WTC11 (cell line): ENCODE results near the gene APOBR. TPM values are rescaled to one million over a fixed set of nuclear protein-coding genes. Genes with fewer than 3 reads are reported as not detected.
"Not testable (repeated sequence)": the region's sequence is repeated elsewhere in the genome, so short reads cannot be mapped to it uniquely, and the experiment has no call there.

Source experiments
- ATAC-seq: fragments of 200-7000 bp; cut with Tn5 transposase; 2 replicates; pipeline ENCODE4 v1.10.0; 2021; ENCODE audit warnings: mild to moderate bottlenecking, moderate library complexity
- CTCF ChIA-PET: fragments of 300-600 bp; sonication (Branson Sonifier 250); formaldehyde crosslinking; loops from one replicate; lab custom pipeline; 2021; ENCODE audit warnings: antibody characterized with exemption; lab: Charles Lee
- POLR2A ChIA-PET: fragments of 350-600 bp; sonication (Branson Sonifier 250); formaldehyde crosslinking; loops from one replicate; lab custom pipeline; 2021; ENCODE audit warnings: antibody characterized with exemption; lab: Charles Lee
- DNase-seq: peaks from one replicate; pipeline ENCODE4 v3.0.0; 2021; ENCODE audit warnings: low spot score
- H3K27ac Mint-ChIP-seq: 2 replicates; pipeline ENCODE4 v1.8.0; 2021; ENCODE audit warnings: mixed read lengths
- H3K27me3 Mint-ChIP-seq: 2 replicates; pipeline ENCODE4 v1.8.0; 2021; ENCODE audit warnings: low read depth, mild to moderate bottlenecking, moderate library complexity, mixed read lengths
- H3K36me3 Mint-ChIP-seq: 2 replicates; pipeline ENCODE4 v1.8.0; 2021; ENCODE audit warnings: mixed read lengths
- H3K4me1 Mint-ChIP-seq: 2 replicates; pipeline ENCODE4 v1.8.0; 2022; ENCODE audit warnings: mixed read lengths
- H3K4me3 Mint-ChIP-seq: 2 replicates; pipeline ENCODE4 v1.8.0; 2021; ENCODE audit warnings: mild to moderate bottlenecking, moderate library complexity, mixed read lengths
- H3K9me3 Mint-ChIP-seq: 2 replicates; pipeline ENCODE4 v1.8.0; 2021; ENCODE audit warnings: mixed read lengths
- E2F5 ChIP-seq: sonication (generic); formaldehyde crosslinking; IDR thresholded peaks from 2 replicates; pipeline ENCODE4 v1.8.1; 2022; ENCODE audit warnings: mild to moderate bottlenecking, moderate library complexity, missing genetic modification reagents
- FOXP1 ChIP-seq: sonication (generic); formaldehyde crosslinking; IDR thresholded peaks from 2 replicates; pipeline ENCODE4 v1.8.0; 2022; ENCODE audit warnings: missing genetic modification reagents, mild to moderate bottlenecking, moderate library complexity, borderline replicate concordance
- HMGXB4 ChIP-seq: sonication (generic); formaldehyde crosslinking; IDR thresholded peaks from 2 replicates; pipeline ENCODE4 v1.8.1; 2023; ENCODE audit warnings: mild to moderate bottlenecking, moderate library complexity, missing genetic modification reagents
- IRF1 ChIP-seq: sonication (generic); formaldehyde crosslinking; IDR thresholded peaks from 2 replicates; pipeline ENCODE4 v1.8.0; 2023; ENCODE audit warnings: missing genetic modification reagents
- IRF2 ChIP-seq: sonication (generic); formaldehyde crosslinking; IDR thresholded peaks from 2 replicates; pipeline ENCODE4 v1.8.0; 2022; ENCODE audit warnings: low read depth, missing genetic modification reagents, borderline replicate concordance
- JUN ChIP-seq: sonication (generic); formaldehyde crosslinking; IDR thresholded peaks from 2 replicates; pipeline ENCODE4 v1.8.0; 2023; ENCODE audit warnings: mild to moderate bottlenecking, missing genetic modification reagents
- MLX ChIP-seq: sonication (generic); formaldehyde crosslinking; IDR thresholded peaks from 2 replicates; pipeline ENCODE4 v1.8.1; 2023; ENCODE audit warnings: mild to moderate bottlenecking, missing genetic modification reagents, moderate library complexity
- NR2C2 ChIP-seq: sonication (generic); formaldehyde crosslinking; IDR thresholded peaks from 2 replicates; pipeline ENCODE4 v1.8.0; 2022; ENCODE audit warnings: mild to moderate bottlenecking, missing genetic modification reagents
- STAT6 ChIP-seq: sonication (generic); formaldehyde crosslinking; conservative IDR thresholded peaks from 2 replicates; pipeline ENCODE4 v1.8.1; 2023; ENCODE audit warnings: mild to moderate bottlenecking, low read depth, missing genetic modification reagents, moderate library complexity
- TEAD4 ChIP-seq: sonication (generic); formaldehyde crosslinking; IDR thresholded peaks from 2 replicates; pipeline ENCODE4 v1.8.0; 2022; ENCODE audit warnings: mild to moderate bottlenecking, missing genetic modification reagents
- USF2 ChIP-seq: sonication (generic); formaldehyde crosslinking; IDR thresholded peaks from 2 replicates; pipeline ENCODE4 v1.8.1; 2023; ENCODE audit warnings: mild to moderate bottlenecking, missing genetic modification reagents, moderate library complexity
- ZNF138 ChIP-seq: sonication (generic); formaldehyde crosslinking; conservative IDR thresholded peaks from 2 replicates; pipeline ENCODE4 v1.8.1; 2022; ENCODE audit warnings: mild to moderate bottlenecking, moderate library complexity, missing genetic modification reagents
- ZNF219 ChIP-seq: sonication (generic); formaldehyde crosslinking; IDR thresholded peaks from 2 replicates; pipeline ENCODE4 v1.8.0; 2023; ENCODE audit warnings: missing genetic modification reagents, mild to moderate bottlenecking, borderline replicate concordance
- ZNF416 ChIP-seq: fragments of 250-450 bp; sonication (Bioruptor Pico); IDR thresholded peaks from 2 replicates; pipeline ENCODE4 v1.9.0; 2021; ENCODE audit warnings: mild to moderate bottlenecking, inconsistent platforms
- total RNA-seq: library from RNA; stranded (reverse); gene quantifications from 3 replicates; pipeline ENCODE4 v1.2.3, GENCODE V29; 2021

The APOBR gene
- total RNA-seq, 1 experiment from 2014 or later = not detected

- H3K27me3 Mint-ChIP-seq = no peaks in the 10 kb centered on the region
- DNase-seq (no peak), ATAC-seq (no peak)
- ChIA-PET CTCF (no interaction called here), POLR2A (no interaction called here)
- H3K27ac Mint-ChIP-seq = no peak overlapping the region
- no peaks in the 10 kb centered on the region for H3K9me3 Mint-ChIP-seq
- no peaks in the 10 kb centered on the region for H3K4me1 Mint-ChIP-seq
- TF ChIP-seq ZNF138 (no peak), NR2C2 (no peak), E2F5 (no peak)
- H3K4me3 Mint-ChIP-seq = no peak overlapping the region
- no peaks in the 10 kb centered on the region for H3K36me3 Mint-ChIP-seq
Observed at GRCh38 chr16:28543072-28543471, 48.6 kb downstream of the APOBR start.

- POLR2A ChIA-PET = no interaction called here
- H3K4me1 Mint-ChIP-seq = no peaks in the 10 kb centered on the region
- H3K4me3 Mint-ChIP-seq = no peak overlapping the region
- no peaks in the 10 kb centered on the region for H3K36me3 Mint-ChIP-seq
- no peaks in the 10 kb centered on the region for H3K9me3 Mint-ChIP-seq
- TF ChIP-seq ZNF219 (CRISPR knock-in tag) (no peak), FOXP1 (no peak)
- ATAC-seq (no peak), DNase-seq (no peak)
- CTCF ChIA-PET = no interaction called here
- no peaks in the 10 kb centered on the region for H3K27me3 Mint-ChIP-seq
- H3K27ac Mint-ChIP-seq = no peak overlapping the region
Observed at GRCh38 chr16:28544998-28545397, 50.6 kb downstream of the APOBR start.

- ATAC-seq, H3K36me3 Mint-ChIP-seq, H3K27ac Mint-ChIP-seq, CTCF ChIA-PET, H3K27me3 Mint-ChIP-seq, POLR2A ChIA-PET, H3K4me1 Mint-ChIP-seq, DNase-seq, H3K4me3 Mint-ChIP-seq, H3K9me3 Mint-ChIP-seq: not testable (repeated sequence)
Observed at GRCh38 chr16:28545964-28546363, 51.5 kb downstream of the APOBR start.

- DNase-seq (no peak), ATAC-seq (no peak)
- ChIA-PET POLR2A (no interaction called here), CTCF (no interaction called here)
- Mint-ChIP-seq H3K27me3 (no peaks in the 10 kb centered on the region), H3K9me3 (no peaks in the 10 kb centered on the region), H3K36me3 (no peaks in the 10 kb centered on the region), H3K4me1 (no peaks in the 10 kb centered on the region), H3K4me3 (no peak overlapping the region), H3K27ac (no peak overlapping the region)
- TF ChIP-seq MLX (CRISPR knock-in tag) (no peak), TEAD4 (CRISPR knock-in tag) (no peak), IRF1 (CRISPR knock-in tag) (no peak), HMGXB4 (CRISPR knock-in tag) (no peak), USF2 (CRISPR knock-in tag) (no peak), JUN (no peak), IRF2 (CRISPR knock-in tag) (no peak)
Observed at GRCh38 chr16:28546626-28547025, 52.2 kb downstream of the APOBR start.

GRCh38 chr16:28548306-28548802 is 53.9 kb downstream of the APOBR start:
- Mint-ChIP-seq H3K36me3 (no peaks in the 10 kb centered on the region), H3K4me1 (no peaks in the 10 kb centered on the region), H3K9me3 (no peaks in the 10 kb centered on the region), H3K4me3 (no peak overlapping the region), H3K27me3 (no peaks in the 10 kb centered on the region; the same call in 1 of the 2 replicates), H3K27ac (no peak overlapping the region)
- ATAC-seq (no peak), DNase-seq (no peak)
- ChIA-PET CTCF (interaction anchor here (0.9 kb wide), 1 partner anchor 56 kb away, joined by 3 read pairs; the partner anchor contains the start of gene CLN3), POLR2A (no interaction called here)
- TF ChIP-seq STAT6 = no peak
- TF ChIP-seq JUN = no peak
- TF ChIP-seq ZNF416 (CRISPR knock-in tag) = no peak
- TF ChIP-seq E2F5 = no peak
